T-cell (primary cell): ENCODE results near the gene QSOX2. TPM values are rescaled to one million over a fixed set of nuclear protein-coding genes. Genes with fewer than 3 reads are reported as not detected.
A peak's percentile ranks its signal among the peaks of the same experiment; 100 is the strongest.

Experiments used
- ATAC-seq, 4 experiments: fragments of 200-7000 bp in 3 of 4; fragments of 150-1000 bp in 1 of 4; cut with Tn5 transposase; replicated peaks in 1 of 4; 1 replicate in 3 of 4; 2 replicates in 1 of 4; pipeline ENCODE4 v1.10.0; 2021; ENCODE audit warnings: moderate library complexity in 3 of 4, mild to moderate bottlenecking in 2 of 4, moderate number of reproducible peaks in 1 of 4
- CTCF ChIA-PET, 2 donors: fragments of 300-600 bp; sonication (Branson Sonifier 250); formaldehyde crosslinking; loops; one replicate each; lab custom pipeline; 2022; ENCODE audit warnings: antibody characterized with exemption in 2 of 2; lab: Charles Lee
- POLR2A ChIA-PET, 2 donors: fragments of 300-600 bp; sonication (Branson Sonifier 250); formaldehyde crosslinking; loops; one replicate each; lab custom pipeline; 2022; ENCODE audit warnings: antibody characterized with exemption in 2 of 2; lab: Charles Lee
- DNase-seq, 35 experiments: peaks; one replicate each; pipeline versions ENCODE4 v3.0.0 to v3.0.0-alpha.2; 2013 to 2023
- H3K27ac ChIP-seq: one replicate; pipeline ENCODE4 v1.5.1; 2013; ENCODE audit warnings: low read length
- H3K27me3 ChIP-seq, 2 experiments: replicated peaks in 1 of 2; 1 replicate in 1 of 2; 2 replicates in 1 of 2; pipeline versions ENCODE4 v1.6.1 to v1.7.0; 2013; ENCODE audit warnings: low read length in 1 of 2, mixed read lengths in 1 of 2; ENCODE audit not compliant: control insufficient read depth in 2 of 2, insufficient read depth in 2 of 2; ENCODE audit errors: extremely low read depth in 1 of 2
- H3K36me3 ChIP-seq, 2 donors: 1 replicate in 1 of 2; 2 replicates in 1 of 2; pipeline versions ENCODE4 v1.6.1 to v1.7.0; 2013; ENCODE audit warnings: low read length in 1 of 2; ENCODE audit not compliant: control insufficient read depth in 2 of 2, insufficient read depth in 1 of 2; ENCODE audit errors: extremely low read depth in 1 of 2
- H3K4me1 ChIP-seq, 2 experiments: 1 replicate in 1 of 2; 2 replicates in 1 of 2; pipeline versions ENCODE4 v1.6.1 to v1.7.0; 2013; ENCODE audit warnings: low read length in 2 of 2, mixed read lengths in 1 of 2; ENCODE audit not compliant: insufficient read depth in 2 of 2, control insufficient read depth in 1 of 2; ENCODE audit errors: extremely low read depth in 1 of 2
- H3K4me3 ChIP-seq, 2 donors: 1 replicate in 1 of 2; 2 replicates in 1 of 2; pipeline versions ENCODE4 v1.5.1 to v1.7.0; 2013; ENCODE audit warnings: mild to moderate bottlenecking in 2 of 2, low read length in 1 of 2, moderate library complexity in 1 of 2; ENCODE audit not compliant: control insufficient read depth in 1 of 2; ENCODE audit errors: extremely low read depth in 1 of 2
- H3K9me3 ChIP-seq: 2 replicates; pipeline ENCODE4 v1.7.0; 2013
- H3K27ac Mint-ChIP-seq, 2 donors: one replicate each; pipeline ENCODE4 v1.8.0; 2020 to 2021; ENCODE audit warnings: mild to moderate bottlenecking in 2 of 2, mixed read lengths in 2 of 2
- H3K27me3 Mint-ChIP-seq, 2 donors: one replicate each; pipeline ENCODE4 v1.8.0; 2021 to 2022; ENCODE audit warnings: mixed read lengths in 2 of 2
- H3K36me3 Mint-ChIP-seq: one replicate; pipeline ENCODE4 v1.8.0; 2021; ENCODE audit warnings: mixed read lengths
- H3K4me1 Mint-ChIP-seq, 3 donors: one replicate each; pipeline ENCODE4 v1.8.0; 2020 to 2022; ENCODE audit warnings: mixed read lengths in 3 of 3, mild to moderate bottlenecking in 1 of 3
- H3K4me3 Mint-ChIP-seq, 3 donors: one replicate each; pipeline ENCODE4 v1.8.0; 2020 to 2022; ENCODE audit warnings: mild to moderate bottlenecking in 3 of 3, mixed read lengths in 3 of 3, moderate library complexity in 3 of 3
- H3K9me3 Mint-ChIP-seq, 3 donors: one replicate each; pipeline ENCODE4 v1.8.0; 2020 to 2022; ENCODE audit warnings: mixed read lengths in 3 of 3
- WGBS: methylation state at CpG from one replicate; pipeline ENCODE4 v1.1.5; 2013; ENCODE audit warnings: missing lambda C conversion rate; ENCODE audit not compliant: insufficient coverage; 5-methylcytosine and 5-hydroxymethylcytosine counted together
- total RNA-seq, 35 experiments: library from RNA in 6 of 35; stranded (reverse) in 6 of 35; fragments of 120-200 nt in 1 of 35; gene quantifications; one replicate each; pipeline versions ENCODE4 v1.2.1 to v1.2.4 and lab custom pipeline; 2013 to 2026

QSOX2 gene
- total RNA-seq, 5 donors from 2014 or later (not counting 1 experiment from before 2014, with no cell fraction given), result 14.1 to 19.4 (median 17.0) TPM

- Histone ChIP-seq H3K9me3 (no peaks in the 10 kb centered on the region), H3K27ac (no peak within 1 kb of the TSS), H3K4me1 (peaks cover 0 to 8% of the 10 kb centered on the region in 2 experiments), H3K4me3 (no peak within 1 kb of the TSS), H3K27me3 (peaks cover 6 to 50% of the 10 kb centered on the region in 2 experiments), H3K36me3 (peaks cover 5 to 11% of the 10 kb centered on the region in 2 donors)
- 19% methylated on average over 69 of the region's 70 CpGs for WGBS
- no peak within 1 kb of the TSS for H3K4me3 Mint-ChIP-seq
- no peaks in the 10 kb centered on the region for H3K9me3 Mint-ChIP-seq
- peaks cover 23% of the 10 kb centered on the region for H3K36me3 Mint-ChIP-seq
- DNase-seq, result peak in 8 of 35 experiments; percentile 11 to 51 (median 23)
- peaks cover 0 to 34% of the 10 kb centered on the region in 2 donors for H3K27me3 Mint-ChIP-seq
- H3K27ac Mint-ChIP-seq, result peak within 1 kb of the TSS in 1 of 2 donors; percentile 52
- peaks cover 0 to 2% (median 2%) of the 10 kb centered on the region in 3 donors for H3K4me1 Mint-ChIP-seq
- peak in 2 of 4 experiments; percentile 21 to 54 for ATAC-seq
- ChIA-PET POLR2A (no interaction called here), CTCF (no interaction called here)
Measured at GRCh38 chr9:136204838-136205706, 40.5 kb downstream of the QSOX2 start, which contains the start of gene LHX3. TSS of gene LHX3 (minus strand) at chr9:136205128. CDS start at chr9:136205012, 116 bp downstream.

- H3K27me3 ChIP-seq, result peaks cover 6 to 58% of the 10 kb centered on the region in 2 experiments
- H3K9me3 ChIP-seq, result no peaks in the 10 kb centered on the region
Measured at GRCh38 chr9:136204145-136204805, 41.3 kb downstream of the QSOX2 start.

GRCh38 chr9:136203408-136204144 lies 42.0 kb downstream of the QSOX2 start:
- H3K36me3 ChIP-seq, result peaks cover under 1 to 4% of the 10 kb centered on the region in 2 donors
- Mint-ChIP-seq H3K27me3 (peaks cover 0 to 39% of the 10 kb centered on the region in 2 donors), H3K27ac (no peak overlapping the region), H3K36me3 (peaks cover 17% of the 10 kb centered on the region), H3K4me1 (peaks cover 0 to 2% (median 2%) of the 10 kb centered on the region in 3 donors), H3K9me3 (no peaks in the 10 kb centered on the region), H3K4me3 (no peak overlapping the region)
- H3K9me3 ChIP-seq, result no peaks in the 10 kb centered on the region
- no peak for DNase-seq
- H3K4me1 ChIP-seq, result peaks cover 0 to 8% of the 10 kb centered on the region in 2 experiments
- 25% methylated on average over 29 of the region's 33 CpGs for whole genome bisulfite sequencing
- ChIA-PET CTCF (no interaction called here), POLR2A (no interaction called here)
- peaks cover 6 to 60% of the 10 kb centered on the region in 2 experiments for H3K27me3 ChIP-seq
- no peak for ATAC-seq
- H3K4me3 ChIP-seq, result no peak overlapping the region
- no peak overlapping the region for H3K27ac ChIP-seq

More at GRCh38 chr9:136204145-136204805, 41.3 kb downstream of the QSOX2 start:
- H3K4me1 ChIP-seq, result peaks cover 0 to 8% of the 10 kb centered on the region in 2 experiments
- H3K36me3 ChIP-seq, result peaks cover 5 to 6% of the 10 kb centered on the region in 2 donors
- no peak for ATAC-seq
- DNase-seq, result no peak
- Mint-ChIP-seq H3K4me1 (peaks cover 0 to 2% (median 2%) of the 10 kb centered on the region in 3 donors), H3K27ac (peak overlapping the region in 1 of 2 donors; percentile 52), H3K27me3 (peaks cover 0 to 38% of the 10 kb centered on the region in 2 donors), H3K9me3 (no peaks in the 10 kb centered on the region), H3K36me3 (peaks cover 21% of the 10 kb centered on the region), H3K4me3 (no peak overlapping the region)
- 49% methylated on average over 12 of the region's 25 CpGs for WGBS
- H3K27ac ChIP-seq, result no peak overlapping the region
- CTCF ChIA-PET, result no interaction called here
- POLR2A ChIA-PET, result no interaction called here
- H3K4me3 ChIP-seq, result no peak overlapping the region

GRCh38 chr9:136202454-136203407 lies 42.9 kb downstream of the QSOX2 start:
- Histone ChIP-seq H3K4me1 (peaks cover 0 to 8% of the 10 kb centered on the region in 2 experiments), H3K4me3 (no peak overlapping the region), H3K27ac (no peak overlapping the region), H3K9me3 (no peaks in the 10 kb centered on the region), H3K27me3 (peaks cover 11 to 69% of the 10 kb centered on the region in 2 experiments), H3K36me3 (no peaks in the 10 kb centered on the region)
- WGBS, result 24% methylated on average over 88 of the region's 99 CpGs
- Mint-ChIP-seq H3K27me3 (peaks cover 4 to 47% of the 10 kb centered on the region in 2 donors), H3K36me3 (peaks cover 17% of the 10 kb centered on the region), H3K27ac (no peak overlapping the region), H3K4me3 (no peak overlapping the region), H3K9me3 (no peaks in the 10 kb centered on the region), H3K4me1 (peaks cover 0 to 2% (median 2%) of the 10 kb centered on the region in 3 donors)
- ATAC-seq (no peak), DNase-seq (no peak)
- ChIA-PET CTCF (no interaction called here), POLR2A (no interaction called here)

- Histone ChIP-seq H3K4me1 (peaks cover 0 to 8% of the 10 kb centered on the region in 2 experiments), H3K4me3 (no peak overlapping the region), H3K9me3 (no peaks in the 10 kb centered on the region), H3K27me3 (peaks cover 11 to 78% of the 10 kb centered on the region in 2 experiments), H3K27ac (no peak overlapping the region), H3K36me3 (no peaks in the 10 kb centered on the region)
- Mint-ChIP-seq H3K9me3 (no peaks in the 10 kb centered on the region), H3K4me1 (peaks cover 0 to 3% (median 2%) of the 10 kb centered on the region in 3 donors), H3K4me3 (no peak overlapping the region), H3K36me3 (peaks cover 10% of the 10 kb centered on the region), H3K27ac (no peak overlapping the region), H3K27me3 (peaks cover 7 to 51% of the 10 kb centered on the region in 2 donors)
- 10% methylated on average over 62 of the region's 85 CpGs for WGBS
- ATAC-seq (no peak), DNase-seq (peak in 1 of 35 experiments; percentile 26)
- ChIA-PET CTCF (no interaction called here), POLR2A (no interaction called here)
Measured at GRCh38 chr9:136201609-136202453, 43.8 kb downstream of the QSOX2 start.
